Ramos (cell line): ENCODE data around the gene ARHGAP29.
"Not testable (repeated sequence)": the region's sequence is repeated elsewhere in the genome, so short reads cannot be mapped to it uniquely, and the experiment has no call there.

Source experiments
- in situ Hi-C: fragments of 300-500 bp; cut with MboI; formaldehyde crosslinking; loops from one replicate; pipeline ENCODE4 v1.14.3; 2022; ENCODE audit warnings: low sequenced_read_pairs; ENCODE audit not compliant: unreplicated experiment

ARHGAP29 gene

GRCh38 chr1:94183197-94183815, 54.1 kb downstream of the ARHGAP29 start:
- in situ Hi-C loops, result no loop called here

GRCh38 chr1:94182191-94182590, 55.2 kb downstream of the ARHGAP29 start:
- in situ Hi-C loops, result no loop called here

GRCh38 chr1:94180650-94181049, 56.7 kb downstream of the ARHGAP29 start:
- in situ Hi-C loops, result no loop called here

- in situ Hi-C loops, result no loop called here
These were observed 58.5 kb downstream of the ARHGAP29 start for GRCh38 chr1:94178901-94179300.

GRCh38 chr1:94169126-94169525, 68.3 kb downstream of the ARHGAP29 start:
- in situ Hi-C loops, result no loop called here

- in situ Hi-C loops, result no loop called here
These were observed 71.5 kb downstream of the ARHGAP29 start for GRCh38 chr1:94165843-94166242.

- in situ Hi-C loops, result not testable (repeated sequence)
These were observed 72.5 kb downstream of the ARHGAP29 start for GRCh38 chr1:94164885-94165284.

- in situ Hi-C loops, result not testable (repeated sequence)
These were observed 73.3 kb downstream of the ARHGAP29 start for GRCh38 chr1:94164121-94164520.

GRCh38 chr1:94163249-94163648, 74.1 kb downstream of the ARHGAP29 start:
- in situ Hi-C loops, result not testable (repeated sequence)

- in situ Hi-C loops, result no loop called here
These were observed 76.6 kb downstream of the ARHGAP29 start for GRCh38 chr1:94160811-94161210.

- in situ Hi-C loops, result no loop called here
These were observed 81.2 kb downstream of the ARHGAP29 start for GRCh38 chr1:94156096-94156625.

GRCh38 chr1:94154989-94155388, 82.4 kb downstream of the ARHGAP29 start:
- in situ Hi-C loops, result no loop called here

GRCh38 chr1:94153133-94153532, 84.3 kb downstream of the ARHGAP29 start:
- in situ Hi-C loops, result no loop called here

- in situ Hi-C loops, result not testable (repeated sequence)
These were observed 88.2 kb downstream of the ARHGAP29 start for GRCh38 chr1:94149166-94149565.

- in situ Hi-C loops, result no loop called here
These were observed 91.1 kb downstream of the ARHGAP29 start for GRCh38 chr1:94146273-94146672.

GRCh38 chr1:94144836-94145235, 92.5 kb downstream of the ARHGAP29 start:
- in situ Hi-C loops, result no loop called here

GRCh38 chr1:94143809-94144176, 93.6 kb downstream of the ARHGAP29 start:
- in situ Hi-C loops, result no loop called here

- in situ Hi-C loops, result no loop called here
These were observed 94.1 kb downstream of the ARHGAP29 start for GRCh38 chr1:94143173-94143808.

GRCh38 chr1:94142583-94142982, 94.8 kb downstream of the ARHGAP29 start:
- in situ Hi-C loops, result no loop called here

- in situ Hi-C loops, result no loop called here
These were observed 95.4 kb downstream of the ARHGAP29 start for GRCh38 chr1:94142022-94142421.

- in situ Hi-C loops, result no loop called here
These were observed 105.3 kb downstream of the ARHGAP29 start for GRCh38 chr1:94132111-94132510.
